Small intestine (tissue), 7 donors: ENCODE data around the gene ITCH. TPM values are rescaled to one million over a fixed set of nuclear protein-coding genes. Genes with fewer than 3 reads are reported as not detected.
A peak's percentile ranks its signal among the peaks of the same experiment; 100 is the strongest.

Experiments
- DNase-seq, 2 donors: peaks; one replicate each; pipeline versions ENCODE4 v3.0.0 to v3.0.0-alpha.2; 2013
- FAIRE-seq: peaks from 2 replicates; lab custom pipeline; 2012; peaks lifted over from hg19 to GRCh38; lab: Jason Lieb, UNC
- H3K27ac ChIP-seq, 3 donors: one replicate each; pipeline ENCODE4 v1.5.1; 2013; ENCODE audit warnings: low read length in 2 of 3, mild to moderate bottlenecking in 2 of 3, control low read depth in 1 of 3, inconsistent platforms in 1 of 3, low read depth in 1 of 3, moderate library complexity in 1 of 3
- H3K27me3 ChIP-seq, 3 donors: one replicate each; pipeline ENCODE4 v1.6.1; 2013; ENCODE audit warnings: low read length in 3 of 3, inconsistent platforms in 1 of 3; ENCODE audit not compliant: control insufficient read depth in 3 of 3, insufficient read depth in 3 of 3
- H3K36me3 ChIP-seq, 3 donors: one replicate each; pipeline ENCODE4 v1.6.1; 2013; ENCODE audit warnings: low read length in 3 of 3, inconsistent platforms in 1 of 3, low read depth in 1 of 3, mild to moderate bottlenecking in 1 of 3, moderate library complexity in 1 of 3; ENCODE audit not compliant: control insufficient read depth in 3 of 3, insufficient read depth in 2 of 3
- H3K4me1 ChIP-seq, 3 donors: one replicate each; pipeline ENCODE4 v1.6.1; 2013; ENCODE audit warnings: low read length in 2 of 3, inconsistent platforms in 1 of 3, low read depth in 1 of 3, mild to moderate bottlenecking in 1 of 3, moderate library complexity in 1 of 3; ENCODE audit not compliant: control insufficient read depth in 3 of 3, insufficient read depth in 2 of 3
- H3K4me3 ChIP-seq, 3 donors: one replicate each; pipeline ENCODE4 v1.5.1; 2013; ENCODE audit warnings: low read length in 3 of 3, control low read depth in 1 of 3, inconsistent platforms in 1 of 3, low read depth in 1 of 3, mild to moderate bottlenecking in 1 of 3, moderate library complexity in 1 of 3
- H3K9me3 ChIP-seq, 2 donors: one replicate each; pipeline ENCODE4 v1.6.1; 2013; ENCODE audit warnings: low read depth in 1 of 2, low read length in 1 of 2; ENCODE audit not compliant: control insufficient read depth in 2 of 2, insufficient read depth in 1 of 2
- WGBS, 3 donors: extraction: QIAGEN DNeasy Blood & Tissue Kit; methylation state at CpG; one replicate each; pipeline ENCODE4 v1.1.7; 2013; 5-methylcytosine and 5-hydroxymethylcytosine counted together
- polyA plus RNA-seq, 4 donors: library from polyadenylated mRNA; stranded (reverse) in 3 of 4; unstranded in 1 of 4; fragments of 200-250 nt in 3 of 4; fragments of 120-200 nt in 1 of 4; gene quantifications; one replicate each; pipeline versions ENCODE4 v1.2.1 to v1.2.3, GENCODE V29; 2013
- donor health status: healthy with polysubstance abuse.
- donor health status: control.
- donor health status: control.
- donor health status: Bipolar disorder and iron deficiency.
- donor health status: healthy.

ITCH gene
- polyA plus RNA-seq, 4 donors, result 12.0 to 35.1 (median 16.7) TPM

DNA sequence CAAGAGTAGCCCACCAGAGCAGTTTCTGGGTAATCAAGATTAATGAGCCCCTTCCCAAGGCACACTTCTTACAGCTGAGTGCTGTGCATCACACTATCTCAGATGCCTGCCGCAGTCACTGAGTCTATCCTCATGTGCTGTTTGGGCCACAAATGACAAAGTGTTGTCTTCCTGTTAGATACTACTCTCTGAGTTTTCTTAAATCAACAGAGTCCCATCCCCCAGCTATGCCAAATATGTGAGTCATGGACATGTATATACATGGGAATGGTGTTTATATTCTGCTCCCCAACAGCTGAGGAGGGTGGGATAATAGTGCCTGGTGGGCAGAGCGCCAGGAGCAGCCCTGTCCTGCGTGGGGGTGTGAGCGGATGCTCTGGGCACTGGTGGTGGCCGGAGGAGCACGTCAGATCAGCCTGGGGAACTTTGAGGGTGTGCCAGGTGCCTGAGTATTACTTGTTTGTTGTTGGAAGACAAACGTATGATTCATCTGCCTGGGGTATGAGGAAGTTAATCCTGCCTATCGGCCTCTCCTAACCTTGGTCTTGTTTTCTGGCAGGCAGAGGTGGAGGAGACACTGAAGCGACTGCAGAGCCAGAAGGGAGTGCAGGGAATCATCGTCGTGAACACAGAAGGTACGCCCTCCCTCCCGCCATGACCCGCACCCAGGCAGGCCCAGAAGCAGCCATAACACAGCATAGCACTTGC lies 162.8 kb downstream of the ITCH start:
- no peaks in the 10 kb centered on the region for H3K9me3 ChIP-seq
- H3K27me3 ChIP-seq, result no peaks in the 10 kb centered on the region
- peaks cover 3 to 33% (median 9%) of the 10 kb centered on the region in 3 donors for H3K4me1 ChIP-seq
- peak overlapping the region; percentile 73 to 85 (median 82) for H3K27ac ChIP-seq
- FAIRE-seq, result no peak
- 15 to 44% (median 33%) methylated on average over 14 of the region's 14 CpGs for WGBS, 3 donors
- peaks cover 10 to 68% (median 13%) of the 10 kb centered on the region in 3 donors for H3K36me3 ChIP-seq
- H3K4me3 ChIP-seq, result no peak overlapping the region
- DNase-seq, result peak; percentile 84 to 96

- Histone ChIP-seq H3K27ac (peak overlapping the region; percentile 73 to 85 (median 82)), H3K4me3 (no peak overlapping the region), H3K4me1 (peaks cover 3 to 33% (median 10%) of the 10 kb centered on the region in 3 donors), H3K36me3 (peaks cover 11 to 72% (median 13%) of the 10 kb centered on the region in 3 donors), H3K9me3 (no peaks in the 10 kb centered on the region), H3K27me3 (no peaks in the 10 kb centered on the region)
- DNase-seq (no peak), FAIRE-seq (no peak)
- 49 to 66% (median 63%) methylated on average over 5 of the region's 5 CpGs for WGBS, 3 donors
These were observed 163.4 kb downstream of the ITCH start for GRCh38 chr20:34526466-34526865.

GRCh38 chr20:34527016-34527415 lies 163.9 kb downstream of the ITCH start:
- peaks cover 3 to 32% (median 10%) of the 10 kb centered on the region in 3 donors for H3K4me1 ChIP-seq
- 83 to 91% (median 84%) methylated on average over 10 of the region's 10 CpGs for WGBS, 3 donors
- H3K36me3 ChIP-seq, result peaks cover 11 to 72% (median 15%) of the 10 kb centered on the region in 3 donors
- H3K4me3 ChIP-seq, result no peak overlapping the region
- no peaks in the 10 kb centered on the region for H3K9me3 ChIP-seq
- no peak for DNase-seq
- no peaks in the 10 kb centered on the region for H3K27me3 ChIP-seq
- no peak for FAIRE-seq
- H3K27ac ChIP-seq, result peak overlapping the region in 2 of 3 donors; percentile 82 to 85

- DNase-seq, result no peak
- FAIRE-seq, result no peak
- Histone ChIP-seq H3K4me3 (no peak overlapping the region), H3K27ac (no peak overlapping the region), H3K9me3 (no peaks in the 10 kb centered on the region), H3K4me1 (peaks cover 0 to 18% (median 3%) of the 10 kb centered on the region in 3 donors), H3K36me3 (peaks cover 15 to 82% (median 18%) of the 10 kb centered on the region in 3 donors), H3K27me3 (no peaks in the 10 kb centered on the region)
- WGBS, 3 donors, result 58 to 67% (median 67%) methylated on average over 5 of the region's 5 CpGs
These were observed 165.8 kb downstream of the ITCH start for GRCh38 chr20:34528921-34529297.

GRCh38 chr20:34529742-34530141 lies 166.7 kb downstream of the ITCH start:
- no peaks in the 10 kb centered on the region for H3K9me3 ChIP-seq
- DNase-seq, result no peak
- WGBS, 3 donors, result 85 to 98% (median 91%) methylated on average over 3 of the region's 3 CpGs
- peaks cover 0 to 18% (median 3%) of the 10 kb centered on the region in 3 donors for H3K4me1 ChIP-seq
- no peaks in the 10 kb centered on the region for H3K27me3 ChIP-seq
- H3K4me3 ChIP-seq, result no peak overlapping the region
- H3K27ac ChIP-seq, result no peak overlapping the region
- H3K36me3 ChIP-seq, result peaks cover 15 to 90% (median 25%) of the 10 kb centered on the region in 3 donors
- FAIRE-seq, result no peak

GRCh38 chr20:34530342-34530741 lies 167.3 kb downstream of the ITCH start:
- H3K36me3 ChIP-seq, result peaks cover 15 to 91% (median 26%) of the 10 kb centered on the region in 3 donors
- FAIRE-seq, result no peak
- no peaks in the 10 kb centered on the region for H3K27me3 ChIP-seq
- no peaks in the 10 kb centered on the region for H3K9me3 ChIP-seq
- WGBS, 3 donors, result 78 to 82% (median 81%) methylated on average over 5 of the region's 5 CpGs
- peaks cover 0 to 14% (median 3%) of the 10 kb centered on the region in 3 donors for H3K4me1 ChIP-seq
- no peak for DNase-seq
- no peak overlapping the region for H3K4me3 ChIP-seq
- no peak overlapping the region for H3K27ac ChIP-seq

DNA sequence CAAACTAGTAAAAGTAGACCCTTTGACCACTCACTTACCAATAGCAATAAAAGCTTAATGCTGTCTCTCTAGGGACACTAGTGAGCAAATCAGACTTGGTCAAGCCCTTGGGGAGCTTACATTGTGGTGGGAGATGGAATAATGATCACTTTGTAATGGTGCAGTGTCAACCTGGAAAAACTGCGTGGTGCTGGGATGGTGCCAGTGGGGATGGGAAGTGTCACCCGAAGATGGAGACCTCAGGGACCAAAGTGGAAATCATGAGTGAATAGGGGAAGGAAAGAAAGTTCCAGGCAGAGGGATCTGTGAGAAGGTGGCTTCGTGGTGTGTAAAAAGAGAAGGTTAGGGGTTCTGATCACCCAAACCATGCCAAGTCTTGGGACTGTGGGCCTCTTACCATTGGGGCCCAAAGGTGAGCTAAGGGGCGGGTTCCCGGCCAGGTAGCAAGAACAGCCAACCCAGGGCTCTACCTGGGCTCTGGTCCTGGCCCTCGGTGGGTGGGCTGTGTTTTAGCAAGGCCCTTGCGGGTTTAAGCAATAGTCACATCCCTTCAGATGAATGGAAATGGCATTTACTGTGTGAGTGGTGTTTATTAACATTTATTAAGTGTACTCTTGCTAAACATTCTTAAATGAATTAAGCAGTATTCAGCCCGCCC lies 168.7 kb downstream of the ITCH start:
- peaks cover 0 to 3% (median 0%) of the 10 kb centered on the region in 3 donors for H3K4me1 ChIP-seq
- DNase-seq, result no peak
- no peak for FAIRE-seq
- no peak overlapping the region for H3K27ac ChIP-seq
- H3K4me3 ChIP-seq, result no peak overlapping the region
- no peaks in the 10 kb centered on the region for H3K27me3 ChIP-seq
- H3K36me3 ChIP-seq, result peaks cover 15 to 95% (median 25%) of the 10 kb centered on the region in 3 donors
- H3K9me3 ChIP-seq, result no peaks in the 10 kb centered on the region
- 92 to 97% (median 94%) methylated on average over 8 of the region's 8 CpGs for WGBS, 3 donors

GRCh38 chr20:34532320-34532719 lies 169.2 kb downstream of the ITCH start:
- no peaks in the 10 kb centered on the region for H3K27me3 ChIP-seq
- WGBS, 3 donors, result 91 to 92% (median 92%) methylated on average over 8 of the region's 8 CpGs
- no peaks in the 10 kb centered on the region for H3K9me3 ChIP-seq
- FAIRE-seq, result no peak
- H3K27ac ChIP-seq, result no peak overlapping the region
- no peak for DNase-seq
- H3K4me1 ChIP-seq, result peaks cover 0 to 3% (median 0%) of the 10 kb centered on the region in 3 donors
- H3K36me3 ChIP-seq, result peaks cover 11 to 95% (median 20%) of the 10 kb centered on the region in 3 donors
- H3K4me3 ChIP-seq, result no peak overlapping the region
